GM18526 (cell line): ENCODE results near the gene MRPL1.

Experiments used
- POLR2A ChIP-seq: IDR thresholded peaks from 3 replicates; pipeline ENCODE4 v1.6.1; 2011; ENCODE audit not compliant: insufficient read length; ENCODE audit errors: extremely low read depth

Gene MRPL1

GRCh38 chr4:77990904-77991358, 128.3 kb downstream of the MRPL1 start:
- no peak for TF ChIP-seq POLR2A

DNA sequence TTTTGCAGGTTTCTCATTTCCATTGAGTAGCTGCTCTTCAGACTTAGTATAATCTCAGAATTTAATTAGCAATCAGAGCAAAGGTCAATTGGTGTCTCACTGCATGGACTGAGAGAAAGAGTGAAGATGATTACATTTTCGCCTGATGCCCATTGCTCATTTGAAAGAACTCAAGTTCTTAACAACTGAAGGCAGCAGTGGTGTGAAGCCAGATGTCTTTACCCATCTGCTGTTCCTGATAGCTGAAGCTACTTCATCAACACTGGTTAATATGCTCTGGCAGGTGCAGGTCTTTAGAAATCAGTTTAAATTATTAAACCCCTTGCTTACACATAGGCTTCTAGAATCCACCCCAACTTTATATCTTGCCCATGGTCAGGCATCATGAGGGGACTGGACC, 130.0 kb downstream of the MRPL1 start:
- no peak for TF ChIP-seq POLR2A

- no peak for TF ChIP-seq POLR2A
These were observed 131.6 kb downstream of the MRPL1 start for GRCh38 chr4:77994194-77994721.

GRCh38 chr4:77996076-77996475, 133.4 kb downstream of the MRPL1 start:
- no peak for TF ChIP-seq POLR2A

DNA sequence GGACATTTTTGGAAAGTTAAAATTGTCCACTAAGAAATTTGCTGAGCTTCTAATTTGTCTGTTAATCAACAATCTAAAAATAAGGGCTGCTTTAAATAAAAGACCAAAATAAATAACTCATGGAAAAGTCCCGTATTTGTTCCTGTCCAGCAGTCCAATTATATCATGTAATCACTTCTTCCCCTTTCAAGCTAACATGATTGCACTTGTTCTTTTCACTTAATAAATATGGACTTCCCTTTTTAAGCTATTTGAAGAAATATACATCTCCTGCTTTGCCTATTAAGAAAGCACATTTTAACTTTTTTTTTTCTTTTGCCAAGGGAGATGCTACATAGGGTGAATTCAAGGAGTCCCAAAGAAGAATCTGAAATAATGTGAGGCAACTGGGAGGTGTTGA, 138.9 kb downstream of the MRPL1 start:
- TF ChIP-seq POLR2A: no peak

DNA sequence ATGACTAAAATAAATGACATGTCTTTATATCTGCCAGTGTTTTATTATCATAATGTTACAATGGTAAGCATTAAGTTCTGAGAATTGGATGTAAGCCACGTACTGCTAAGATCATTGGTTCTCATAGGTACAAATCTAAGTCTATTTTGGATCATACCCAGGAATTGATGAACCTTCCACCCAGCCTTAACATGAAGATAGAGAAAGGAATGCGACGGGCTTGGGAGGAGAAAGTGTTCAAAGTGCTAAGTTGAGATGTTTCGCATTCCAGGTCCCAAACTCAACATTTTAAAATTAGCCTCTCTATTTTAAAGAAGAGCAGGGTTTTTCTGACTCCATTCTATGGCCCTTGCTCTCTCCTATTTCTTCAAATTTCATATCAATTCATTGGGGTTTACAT, 139.6 kb downstream of the MRPL1 start:
- TF ChIP-seq POLR2A: no peak
